Transverse colon (tissue), 4 donors: ENCODE data around the gene MPEG1. TPM values are rescaled to one million over a fixed set of nuclear protein-coding genes. Genes with fewer than 3 reads are reported as not detected.

Experiments used
- DNase-seq: peaks from one replicate; pipeline ENCODE4 v3.0.0-alpha.2; 2019
- H3K27ac ChIP-seq, 4 donors: fragments of 200-600 bp; sonication (generic); 2 replicates each; pipeline ENCODE4 v1.5.1; 2016 to 2018; ENCODE audit warnings: inconsistent platforms in 4 of 4
- H3K27me3 ChIP-seq: fragments of 200-600 bp; sonication (generic); 2 replicates; pipeline ENCODE4 v1.5.1; 2017; ENCODE audit warnings: inconsistent platforms
- H3K36me3 ChIP-seq, 4 donors: fragments of 200-600 bp; sonication (generic); 2 replicates each; pipeline ENCODE4 v1.5.1; 2017 to 2019; ENCODE audit warnings: inconsistent platforms in 4 of 4
- H3K4me1 ChIP-seq, 4 donors: fragments of 200-600 bp; sonication (generic); 2 replicates each; pipeline ENCODE4 v1.5.1; 2017 to 2020; ENCODE audit warnings: inconsistent platforms in 4 of 4
- H3K4me3 ChIP-seq, 4 donors: fragments of 200-600 bp; sonication (generic); 1 replicate in 1 of 4; 2 replicates in 3 of 4; pipeline versions ENCODE4 v1.5.1 to v1.6.1; 2017 to 2019; ENCODE audit warnings: inconsistent platforms in 4 of 4
- H3K9me3 ChIP-seq, 2 donors: fragments of 200-600 bp; sonication (generic); 2 replicates each; pipeline ENCODE4 v1.5.1; 2017 to 2019; ENCODE audit warnings: inconsistent platforms in 2 of 2
- CTCF ChIP-seq, 5 experiments: fragments of 200-600 bp in 3 of 5; fragments of 450-650 bp in 2 of 5; sonication (generic) in 3 of 5; IDR thresholded peaks; 1 replicate in 2 of 5; 2 replicates in 3 of 5; pipeline ENCODE4 v1.5.1; 2016 to 2017; ENCODE audit warnings: antibody characterized with exemption in 5 of 5, inconsistent platforms in 3 of 5, mild to moderate bottlenecking in 2 of 5, moderate library complexity in 1 of 5
- EP300 ChIP-seq: sonication (generic); formaldehyde crosslinking; IDR thresholded peaks from one replicate; pipeline ENCODE4 v1.6.1; 2017; ENCODE audit warnings: antibody characterized with exemption, low read depth
- POLR2A ChIP-seq: fragments of 450-650 bp; IDR thresholded peaks from one replicate; pipeline ENCODE4 v1.6.1; 2016; ENCODE audit warnings: antibody characterized with exemption, mild to moderate bottlenecking, moderate library complexity
- POLR2AphosphoS5 ChIP-seq, 3 donors: sonication (generic); formaldehyde crosslinking; IDR thresholded peaks; one replicate each; pipeline ENCODE4 v1.6.1; 2016; ENCODE audit warnings: antibody characterized with exemption in 3 of 3
- WGBS, 2 donors: methylation state at CpG; one replicate each; pipeline ENCODE4 v1.1.5; 2018; ENCODE audit warnings: low coverage in 1 of 2; 5-methylcytosine and 5-hydroxymethylcytosine counted together
- in situ Hi-C, 4 donors: fragments of 200-750 bp; cut with MboI; loops; one replicate each; pipeline versions ENCODE4 v1.15.0 to v1.15.1; 2017; ENCODE audit warnings: low sequenced_read_pairs in 3 of 4, low pct_ligation_motif_present in 1 of 4, low pct_unique_long_range_greater_than_20kb in 1 of 4
- intact Hi-C: fragments of 100-400 bp; cut with DNase I; formaldehyde crosslinking; loops from one replicate; pipeline ENCODE4 v1.15.1; 2023; ENCODE audit warnings: low total_unique reads
- total RNA-seq, 4 donors: library from RNA; depleted of rRNA; stranded (reverse); fragments of >200 nt; gene quantifications; one replicate each; pipeline ENCODE4 v1.1.0, GENCODE V29; 2016

MPEG1 gene
- total RNA-seq, 4 donors from 2014 or later, result 4.6 to 16.5 (median 7.5) TPM

GRCh38 chr11:59186130-59186594, 26.6 kb downstream of the MPEG1 start:
- Histone ChIP-seq H3K4me1 (peaks cover 48 to 91% (median 72%) of the 10 kb centered on the region in 4 donors), H3K27me3 (no peaks in the 10 kb centered on the region), H3K36me3 (peaks cover 0 to 5% (median 1%) of the 10 kb centered on the region in 4 donors), H3K4me3 (peak overlapping the region in 3 of 4 donors; percentile 3 to 29 (median 27)), H3K9me3 (no peaks in the 10 kb centered on the region), H3K27ac (peak overlapping the region; percentile 85 to 90 (median 87))
- DNase-seq, result peak; percentile 90
- 45% methylated on average over 5 of the region's 5 CpGs; no CpG with 5 or more reads in 1 of the 2 donors for WGBS, 2 donors
- TF ChIP-seq CTCF (IDR thresholded peaks at IDR 0.05) (peak; percentile 64 to 92 (median 81)), POLR2AphosphoS5 (IDR thresholded peaks at IDR 0.05) (peak; percentile 33 to 91 (median 72)), POLR2A (peak; percentile 65), EP300 (no peak)
- intact Hi-C loops, result no loop called here
- in situ Hi-C loops, result no loop called here

DNA sequence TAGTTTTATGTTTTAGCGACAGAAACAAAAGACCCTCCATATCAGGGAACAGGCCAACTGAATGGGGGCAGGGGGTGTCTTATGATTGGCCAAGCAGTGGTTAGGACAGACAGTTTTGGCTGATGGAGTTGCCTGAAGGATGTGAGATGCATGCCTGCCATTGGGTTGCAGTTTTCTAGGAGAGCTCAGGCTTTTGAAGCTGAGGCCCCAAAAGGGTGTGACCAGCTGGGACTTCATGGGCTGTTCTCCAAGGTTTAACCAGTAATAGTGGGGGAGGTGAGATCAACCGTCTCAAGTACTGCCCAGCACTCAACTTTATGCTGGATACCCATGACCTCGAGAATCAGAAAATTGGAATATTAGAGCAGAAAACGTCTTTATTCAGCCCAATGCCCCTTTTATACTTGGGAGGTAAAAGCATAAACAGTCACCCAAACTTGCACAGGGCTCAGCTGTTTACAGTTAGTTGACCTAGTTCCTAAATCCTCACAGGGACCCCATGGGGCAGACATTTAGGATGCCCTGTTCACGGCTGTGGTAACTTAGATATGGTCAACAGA, 27.3 kb downstream of the MPEG1 start:
- peak; percentile 43 for DNase-seq
- Histone ChIP-seq H3K27me3 (no peaks in the 10 kb centered on the region), H3K36me3 (peaks cover 0 to 5% (median 1%) of the 10 kb centered on the region in 4 donors), H3K27ac (peak overlapping the region; percentile 85 to 90 (median 87)), H3K4me1 (peaks cover 48 to 84% (median 69%) of the 10 kb centered on the region in 4 donors), H3K4me3 (peak overlapping the region in 3 of 4 donors; percentile 3 to 29 (median 27)), H3K9me3 (no peaks in the 10 kb centered on the region)
- in situ Hi-C loops, result no loop called here
- 13 to 41% methylated on average over 3 to 5 of the region's 5 CpGs for WGBS, 2 donors
- TF ChIP-seq CTCF (IDR thresholded peaks at IDR 0.05) (no peak), POLR2AphosphoS5 (IDR thresholded peaks at IDR 0.05) (peak in 1 of 3 donors; percentile 16)
- intact Hi-C loops, result no loop called here

GRCh38 chr11:59184691-59185339, 27.9 kb downstream of the MPEG1 start:
- in situ Hi-C loops (no loop called here), intact Hi-C loops (no loop called here)
- TF ChIP-seq POLR2AphosphoS5 (IDR thresholded peaks at IDR 0.05) (no peak), CTCF (IDR thresholded peaks at IDR 0.05) (no peak), EP300 (no peak), POLR2A (no peak)
- Histone ChIP-seq H3K4me3 (no peak overlapping the region), H3K27ac (peak overlapping the region; percentile 85 to 90 (median 87)), H3K27me3 (no peaks in the 10 kb centered on the region), H3K4me1 (peaks cover 41 to 77% (median 64%) of the 10 kb centered on the region in 4 donors), H3K36me3 (peaks cover 0 to 5% (median 1%) of the 10 kb centered on the region in 4 donors), H3K9me3 (no peaks in the 10 kb centered on the region)
- no peak for DNase-seq
- WGBS, 2 donors, result 56% methylated on average over 8 to 9 of the region's 9 CpGs

- no peak for DNase-seq
- H3K27ac ChIP-seq, result peak overlapping the region; percentile 85 to 90 (median 87)
- H3K36me3 ChIP-seq, result peaks cover 0 to 3% (median 0%) of the 10 kb centered on the region in 4 donors
- TF ChIP-seq POLR2AphosphoS5 (IDR thresholded peaks at IDR 0.05) (peak in 1 of 3 donors; percentile 52), POLR2A (no peak), CTCF (IDR thresholded peaks at IDR 0.05) (no peak), EP300 (no peak)
- in situ Hi-C loops (no loop called here), intact Hi-C loops (no loop called here)
- 55% methylated on average over 1 of the region's 1 CpG; no CpG with 5 or more reads in 1 of the 2 donors for WGBS, 2 donors
- H3K9me3 ChIP-seq, result no peaks in the 10 kb centered on the region
- no peak overlapping the region for H3K4me3 ChIP-seq
- peaks cover 32 to 67% (median 54%) of the 10 kb centered on the region in 4 donors for H3K4me1 ChIP-seq
- no peaks in the 10 kb centered on the region for H3K27me3 ChIP-seq
Measured at GRCh38 chr11:59183771-59184170, 29.0 kb downstream of the MPEG1 start.
